GM18511 (cell line): ENCODE results near the gene DBP.
"Not testable (repeated sequence)": the region's sequence is repeated elsewhere in the genome, so short reads cannot be mapped to it uniquely, and the experiment has no call there.

Experiments
- ATAC-seq: cut with Tn5 transposase; IDR thresholded peaks from one replicate; pipeline ENCODE4 v1.9.1; 2021; ENCODE audit warnings: mild to moderate bottlenecking, moderate library complexity; ENCODE audit not compliant: unreplicated experiment

The DBP gene

GRCh38 chr19:48668332-48668731 lies 31.2 kb upstream of the DBP start:
- no peak for ATAC-seq

DNA sequence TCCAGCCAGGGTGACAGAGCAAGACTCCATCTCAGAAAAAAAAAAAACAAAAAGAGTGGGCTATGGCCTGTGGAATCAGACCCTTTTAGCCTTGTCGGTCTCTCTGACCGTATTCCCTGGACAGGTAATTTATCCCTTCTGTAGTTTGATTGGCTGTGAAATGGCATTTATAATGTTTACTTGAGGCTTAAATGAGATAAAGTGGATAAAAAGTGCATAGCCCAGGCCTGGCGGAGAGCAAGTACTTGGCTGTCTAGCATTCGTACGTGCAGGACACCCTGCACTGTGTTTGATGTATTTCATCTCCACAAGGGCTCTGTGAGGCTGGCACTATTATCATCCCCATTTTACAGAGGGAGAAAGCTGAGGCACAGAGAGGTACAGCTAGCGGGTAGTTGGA lies 28.6 kb upstream of the DBP start:
- ATAC-seq: no peak

- ATAC-seq: no peak
Measured at GRCh38 chr19:48664476-48664875, 27.3 kb upstream of the DBP start.

DNA sequence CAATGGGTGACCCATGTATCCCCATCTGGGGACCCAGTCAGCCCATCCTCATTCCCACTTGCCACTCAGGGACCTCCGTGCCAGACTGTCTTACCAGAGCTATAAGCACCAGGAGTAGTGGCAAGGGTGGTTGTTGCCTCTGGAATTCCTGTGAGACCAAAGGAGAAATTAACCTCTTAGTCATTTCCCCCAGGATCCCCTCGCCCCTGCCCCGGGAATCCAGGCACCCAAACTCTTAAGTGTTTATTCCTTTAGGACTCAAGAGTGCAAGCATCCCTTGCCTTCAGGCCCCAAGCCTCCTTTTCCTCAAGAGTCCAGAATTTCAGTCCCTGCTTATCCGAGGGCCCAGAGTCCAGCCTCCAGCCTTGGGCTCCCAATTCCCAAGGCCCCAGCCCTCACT lies 26.5 kb upstream of the DBP start:
- no peak for ATAC-seq

- no peak for ATAC-seq
Measured at GRCh38 chr19:48661711-48662090, 24.5 kb upstream of the DBP start.

- peak; percentile 84 for ATAC-seq
Measured at GRCh38 chr19:48660852-48661710, 23.9 kb upstream of the DBP start.

DNA sequence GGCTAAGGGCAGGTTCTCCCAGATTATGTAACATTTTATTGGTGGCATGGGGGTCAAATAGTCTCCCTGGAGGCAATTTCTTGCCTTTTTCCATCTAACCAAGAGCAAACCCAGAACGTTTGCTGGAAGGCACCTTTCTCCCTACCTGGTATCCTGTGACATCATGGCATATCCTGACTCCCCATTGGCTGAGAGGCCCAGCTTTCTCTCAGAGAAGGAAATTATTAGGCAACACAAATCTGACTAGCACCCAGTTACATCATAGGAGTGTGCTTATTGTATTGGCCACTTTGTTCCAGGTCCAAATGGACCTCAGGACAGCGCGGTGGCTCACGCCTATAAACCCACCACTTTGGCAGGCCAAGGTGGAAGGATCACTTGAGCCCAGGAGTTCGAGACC lies 22.6 kb upstream of the DBP start:
- no peak for ATAC-seq

DNA sequence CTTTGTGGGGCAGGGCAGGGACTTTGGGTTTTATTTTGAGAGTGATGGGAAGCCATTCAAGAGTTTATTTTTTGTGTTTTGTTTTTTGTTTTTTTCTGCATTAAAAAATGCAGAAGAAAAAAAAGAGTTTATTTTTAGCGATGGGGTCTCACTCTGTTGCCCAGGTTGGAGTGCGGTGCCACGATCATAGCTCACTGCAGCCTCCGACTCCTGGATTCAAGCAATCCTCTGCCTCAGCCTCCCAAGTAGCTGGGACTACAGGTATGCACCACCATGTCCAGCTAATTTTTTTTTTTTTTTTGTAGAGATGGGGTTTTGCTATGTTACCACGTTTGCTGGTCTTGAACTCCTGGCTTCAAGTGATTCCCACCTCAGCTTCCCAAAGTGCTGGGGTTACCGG lies 21.3 kb upstream of the DBP start:
- ATAC-seq: no peak

- not testable (repeated sequence) for ATAC-seq
Measured at GRCh38 chr19:48657828-48658227, 20.6 kb upstream of the DBP start.

DNA sequence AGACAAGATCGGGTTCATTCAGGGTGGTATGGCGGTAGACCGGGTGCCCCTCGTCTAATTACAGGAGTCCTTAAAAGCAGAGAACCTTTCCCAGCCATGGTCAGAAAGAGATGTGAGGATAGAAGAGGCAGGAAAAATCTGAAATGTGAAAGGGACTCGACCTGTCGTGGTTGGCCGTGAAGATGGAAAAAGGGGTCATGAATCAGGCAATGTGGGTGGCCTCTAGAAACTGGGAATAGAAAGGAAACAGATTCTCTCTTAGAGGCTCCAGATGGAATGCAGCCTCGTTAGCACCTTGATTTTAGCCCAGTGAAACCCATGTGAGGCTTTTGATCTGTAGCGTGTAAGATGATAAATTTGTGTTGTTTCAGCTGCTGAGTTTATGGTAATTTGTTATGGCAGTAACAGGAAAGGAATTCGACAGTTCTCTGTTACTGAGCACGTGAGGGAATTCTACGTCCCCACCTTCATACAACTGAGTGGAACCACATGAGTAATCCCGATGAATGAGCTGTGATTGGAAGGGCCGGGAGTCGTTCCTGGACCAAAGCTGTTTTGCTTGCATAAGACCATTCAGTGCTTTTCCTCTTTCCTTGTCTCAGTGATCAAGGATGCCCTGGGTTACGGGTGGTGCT lies 19.8 kb upstream of the DBP start:
- no peak for ATAC-seq

- no peak for ATAC-seq
Measured at GRCh38 chr19:48654299-48655059, 17.3 kb upstream of the DBP start.

DNA sequence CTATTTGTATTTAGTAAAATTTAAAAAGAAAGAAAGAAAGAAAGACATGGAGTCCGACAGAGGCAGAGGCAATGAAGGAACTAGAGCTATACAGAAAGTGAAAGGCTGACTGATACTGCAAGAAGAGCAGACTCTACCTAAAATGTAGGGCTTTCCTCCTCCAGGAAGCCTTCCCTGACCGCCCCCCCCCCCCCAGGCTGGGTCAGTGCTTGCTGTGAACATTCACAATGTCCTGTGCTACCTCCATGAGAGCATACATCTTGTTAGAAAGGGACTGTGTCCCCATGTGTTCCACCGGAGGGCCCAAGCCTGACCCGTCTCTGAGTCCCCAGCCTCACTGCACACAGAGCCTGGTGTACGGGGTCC lies 14.5 kb upstream of the DBP start:
- no peak for ATAC-seq

DNA sequence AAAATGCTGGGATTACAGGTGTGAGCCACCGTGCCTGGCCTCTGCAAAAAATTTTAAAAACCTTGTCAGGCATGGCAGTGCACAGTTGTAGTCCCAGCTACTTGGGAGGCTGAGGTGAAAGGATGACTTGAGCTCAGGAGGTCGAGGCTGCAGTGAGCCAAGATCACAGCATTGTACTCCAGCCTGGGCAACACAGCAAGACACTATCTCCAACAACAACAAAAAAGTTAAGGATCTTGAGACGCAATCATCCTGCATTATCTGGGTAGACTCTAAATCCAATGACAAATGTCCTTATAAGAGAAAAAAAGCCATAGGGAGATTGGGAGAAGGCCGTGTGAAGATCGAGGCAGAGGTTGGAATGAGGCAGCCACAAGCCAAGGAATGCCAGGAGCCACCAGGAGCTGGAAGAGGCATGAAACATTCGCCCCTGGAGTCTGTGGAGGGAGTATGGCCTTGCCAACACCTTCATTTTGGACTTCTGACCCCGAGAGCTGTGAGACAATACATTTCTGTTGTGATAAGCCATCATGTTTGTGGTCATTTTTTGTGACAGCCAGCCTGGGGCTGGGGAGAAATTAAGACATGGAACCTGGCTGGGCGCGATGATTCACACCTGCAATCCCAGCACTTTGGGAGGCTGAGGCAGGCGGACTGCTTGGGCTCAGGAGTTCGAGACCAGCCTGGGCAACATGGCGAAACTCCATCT lies 13.9 kb upstream of the DBP start:
- ATAC-seq: no peak

DNA sequence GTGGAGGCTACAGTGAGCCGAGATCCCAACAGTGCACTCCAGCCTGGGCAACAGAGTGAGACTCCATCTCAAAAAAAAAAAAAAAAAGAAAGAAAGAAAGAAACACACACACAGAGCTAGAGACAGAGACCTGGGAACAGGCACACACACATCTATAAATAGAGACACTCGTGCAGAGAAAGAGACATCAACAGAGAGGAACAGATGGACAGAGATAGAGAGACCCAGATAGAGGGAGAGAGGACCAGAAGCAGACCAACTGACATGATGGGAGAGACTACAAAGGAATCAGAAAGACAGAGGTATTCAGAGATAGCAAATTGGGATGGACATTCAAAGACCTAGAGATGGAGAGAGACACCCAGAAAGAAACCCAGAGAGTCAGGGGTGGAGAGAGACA lies 11.0 kb upstream of the DBP start:
- no peak for ATAC-seq

DNA sequence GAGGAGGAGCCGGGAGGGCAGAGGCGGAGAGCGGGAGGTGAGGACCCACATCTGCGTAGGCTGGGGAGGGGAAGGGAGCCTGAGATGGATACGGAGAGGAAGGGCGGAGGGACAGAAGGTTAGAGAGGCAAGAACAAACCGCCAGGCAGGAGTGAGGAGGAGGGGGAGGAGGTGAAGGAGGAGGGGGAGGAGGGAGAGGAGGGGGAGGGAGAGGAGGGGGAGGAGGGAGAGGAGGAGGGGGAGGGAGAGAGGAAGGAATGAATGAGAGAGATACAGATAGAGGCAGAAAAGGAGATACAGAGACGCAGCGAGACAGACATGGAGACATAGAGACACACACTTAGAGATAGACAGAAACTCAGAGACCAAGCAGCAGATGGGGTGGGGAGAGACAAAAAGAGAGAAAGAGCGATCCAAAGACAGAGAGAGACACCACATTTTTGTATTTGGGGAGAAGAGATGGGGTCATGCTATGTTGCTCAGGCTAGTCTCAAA lies 9.6 kb upstream of the DBP start:
- ATAC-seq: no peak

DNA sequence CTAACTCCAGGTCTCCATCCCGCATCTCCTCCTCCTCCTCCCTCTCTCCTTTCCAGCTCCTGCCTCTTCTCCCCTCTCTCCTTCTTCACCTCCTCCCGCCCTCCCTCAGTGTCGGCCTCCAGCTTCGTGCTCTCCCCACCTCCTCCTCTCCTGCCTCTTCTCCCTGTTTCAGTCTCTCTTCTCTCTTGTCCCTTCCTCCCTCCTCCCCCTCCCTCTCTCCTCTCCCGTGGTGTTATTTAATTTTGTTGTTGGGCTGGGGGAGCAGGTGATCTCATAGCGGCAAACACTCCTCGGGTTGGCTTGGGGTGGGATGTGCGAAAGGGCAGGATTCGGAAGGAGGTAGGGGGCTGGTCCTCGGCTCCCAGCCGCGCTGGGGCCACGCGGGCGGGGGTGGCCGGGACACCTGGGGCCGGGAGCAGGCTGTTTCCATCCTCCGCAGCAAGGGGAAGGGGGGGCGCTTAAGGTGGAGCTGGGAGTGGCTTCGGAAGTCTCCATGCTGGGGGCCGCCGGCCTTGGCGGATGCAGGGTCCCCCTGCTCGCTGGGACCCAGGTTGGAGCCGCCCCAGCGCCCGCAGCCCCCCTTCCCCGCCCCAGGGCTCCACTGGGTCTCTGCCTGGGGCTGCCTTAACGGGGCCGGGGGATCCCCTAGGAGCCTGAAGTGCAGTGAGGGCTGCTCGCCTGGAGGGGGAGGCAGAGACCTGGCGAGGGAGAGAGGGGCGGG lies 9.0 kb upstream of the DBP start, which contains the start of gene CA11:
Gene CA11, minus strand, starts transcription at position 187 of the 721 bp plus-strand sequence. CDS start 555 bp downstream, outside the sequence.
- peak; percentile 76 for ATAC-seq

DNA sequence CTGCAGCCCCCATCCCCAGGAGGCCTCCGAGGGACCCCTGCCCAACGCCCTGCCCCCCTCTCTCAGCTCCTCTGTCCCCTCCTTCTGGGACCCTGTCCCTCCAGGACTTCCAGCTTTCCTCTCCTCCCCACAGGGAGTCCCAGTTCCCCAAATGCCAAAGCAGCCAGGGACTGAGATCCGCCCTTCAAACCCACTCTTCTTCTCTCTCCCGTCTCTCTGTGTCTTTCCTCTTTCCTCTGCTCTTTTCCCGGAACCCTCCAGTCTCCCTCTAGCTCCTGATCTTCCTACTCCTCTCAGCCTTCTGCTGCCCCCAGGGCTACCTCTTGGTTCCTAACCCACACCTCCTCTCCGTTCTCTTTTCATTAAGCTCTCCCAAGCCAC lies 8.4 kb upstream of the DBP start:
- ATAC-seq: no peak

DNA sequence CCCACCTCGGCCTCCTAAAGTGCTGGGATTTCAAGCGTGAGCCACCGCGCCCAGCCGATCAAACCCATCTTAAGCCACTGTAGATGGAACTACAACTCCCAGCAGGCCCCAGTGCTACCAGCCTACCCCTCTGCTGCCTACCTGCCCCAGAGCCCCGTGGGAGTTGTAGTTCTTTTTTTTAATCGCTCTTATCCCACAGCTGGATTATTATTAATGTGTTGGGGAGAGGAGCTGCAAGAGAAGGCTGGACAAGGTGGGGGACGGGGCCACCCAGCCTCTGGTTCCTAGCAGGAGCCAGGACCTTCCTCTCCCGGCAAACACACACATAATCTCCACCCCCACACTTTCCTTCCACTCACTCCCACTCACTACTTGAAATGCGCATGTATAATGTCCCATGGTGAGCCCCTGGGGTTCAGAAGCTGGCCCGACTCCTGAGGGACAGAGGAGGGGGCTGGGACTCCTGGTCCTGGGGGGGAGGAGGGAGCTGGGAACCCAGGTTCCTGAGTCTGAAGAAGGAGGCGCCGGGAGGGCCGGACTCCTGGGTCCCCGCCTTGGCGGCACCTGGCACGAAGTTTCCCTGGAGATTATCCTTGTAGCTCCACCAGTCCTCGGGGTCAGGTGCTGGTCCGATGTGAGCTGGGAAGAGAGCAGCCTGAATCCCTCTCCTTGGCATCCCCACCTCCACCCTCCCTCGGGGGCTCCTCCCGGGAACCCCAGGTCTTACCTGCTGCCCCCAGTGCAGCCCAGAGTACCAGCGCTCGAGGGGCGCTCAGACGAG lies 7.8 kb upstream of the DBP start:
- peak; percentile 47 for ATAC-seq

GRCh38 chr19:48644355-48644754 lies 7.2 kb upstream of the DBP start:
- ATAC-seq: no peak

GRCh38 chr19:48642862-48643261 lies 5.7 kb upstream of the DBP start:
- ATAC-seq: no peak
